HG03095 (cell line): Measurements from ENCODE around the gene SLAMF7.
"Not testable (repeated sequence)": the region's sequence is repeated elsewhere in the genome, so short reads cannot be mapped to it uniquely, and the experiment has no call there.

Experiments used
- ATAC-seq: cut with Tn5 transposase; IDR thresholded peaks from one replicate; pipeline ENCODE4 v1.9.1; 2021; ENCODE audit warnings: moderate library complexity; ENCODE audit not compliant: unreplicated experiment

SLAMF7 gene

GRCh38 chr1:160739098-160739511, at the start of gene SLAMF7:
Gene SLAMF7, plus strand, starts transcription at chr1:160739247. Its CDS starts 55 bp downstream, at chr1:160739302.
- ATAC-seq = peak; percentile 56

GRCh38 chr1:160692390-160692789, 46.7 kb upstream of the SLAMF7 start:
- ATAC-seq = not testable (repeated sequence)

GRCh38 chr1:160702100-160702499, 36.9 kb upstream of the SLAMF7 start:
- ATAC-seq = no peak

- ATAC-seq = no peak
These were observed 34.8 kb upstream of the SLAMF7 start for GRCh38 chr1:160704250-160704649.

GRCh38 chr1:160705212-160705621, 33.8 kb upstream of the SLAMF7 start:
- not testable (repeated sequence) for ATAC-seq

GRCh38 chr1:160705742-160706141, 33.3 kb upstream of the SLAMF7 start:
- ATAC-seq = no peak

GRCh38 chr1:160706526-160707235, 32.4 kb upstream of the SLAMF7 start:
- ATAC-seq = no peak

GRCh38 chr1:160707236-160708064, 31.6 kb upstream of the SLAMF7 start:
- no peak for ATAC-seq

- no peak for ATAC-seq
These were observed 30.9 kb upstream of the SLAMF7 start for GRCh38 chr1:160708118-160708517.

- no peak for ATAC-seq
These were observed 30.2 kb upstream of the SLAMF7 start for GRCh38 chr1:160708801-160709200.

- ATAC-seq = no peak
These were observed 29.3 kb upstream of the SLAMF7 start for GRCh38 chr1:160709715-160710114.

GRCh38 chr1:160710517-160711252, 28.4 kb upstream of the SLAMF7 start:
- no peak for ATAC-seq

- ATAC-seq = no peak
These were observed 27.8 kb upstream of the SLAMF7 start for GRCh38 chr1:160711276-160711601.

- peak; percentile 42 for ATAC-seq
These were observed 27.3 kb upstream of the SLAMF7 start, which contains the start of gene CD48 for GRCh38 chr1:160711602-160712311. Gene CD48, minus strand, starts transcription at chr1:160711822. Its CDS starts 59 bp downstream, at chr1:160711763.

- ATAC-seq = peak; percentile 29
These were observed 26.4 kb upstream of the SLAMF7 start for GRCh38 chr1:160712525-160713080.

GRCh38 chr1:160713161-160713560, 25.9 kb upstream of the SLAMF7 start:
- ATAC-seq = no peak

- not testable (repeated sequence) for ATAC-seq
These were observed 24.9 kb upstream of the SLAMF7 start for GRCh38 chr1:160714034-160714648.

- no peak for ATAC-seq
These were observed 23.0 kb upstream of the SLAMF7 start for GRCh38 chr1:160716013-160716412.

- no peak for ATAC-seq
These were observed 21.7 kb upstream of the SLAMF7 start for GRCh38 chr1:160717306-160717705.

GRCh38 chr1:160718210-160718609, 20.8 kb upstream of the SLAMF7 start:
- no peak for ATAC-seq
